HG02970 (cell line): ENCODE data around the gene C2orf92.

Experiments
- ATAC-seq: cut with Tn5 transposase; IDR thresholded peaks from one replicate; pipeline ENCODE4 v1.9.1; 2021; ENCODE audit warnings: mild to moderate bottlenecking, moderate library complexity, moderate number of reproducible peaks; ENCODE audit not compliant: unreplicated experiment, low FRiP score

Gene C2orf92

GRCh38 chr2:97740590-97741182, 71.2 kb downstream of the C2orf92 start:
- ATAC-seq, result no peak

- no peak for ATAC-seq
Measured at GRCh38 chr2:97741251-97741650, 71.7 kb downstream of the C2orf92 start.

GRCh38 chr2:97741686-97742085, 72.2 kb downstream of the C2orf92 start:
- no peak for ATAC-seq

- ATAC-seq, result no peak
Measured at GRCh38 chr2:97742381-97742847, 72.9 kb downstream of the C2orf92 start.

- no peak for ATAC-seq
Measured at GRCh38 chr2:97743913-97744312, 74.4 kb downstream of the C2orf92 start.

GRCh38 chr2:97745474-97746174, 76.1 kb downstream of the C2orf92 start:
- ATAC-seq, result no peak

- ATAC-seq, result no peak
Measured at GRCh38 chr2:97747285-97747684, 77.8 kb downstream of the C2orf92 start.

GRCh38 chr2:97747716-97748115, 78.2 kb downstream of the C2orf92 start:
- ATAC-seq, result no peak

- ATAC-seq, result no peak
Measured at GRCh38 chr2:97749581-97749980, 80.1 kb downstream of the C2orf92 start.

- no peak for ATAC-seq
Measured at GRCh38 chr2:97750017-97750416, 80.5 kb downstream of the C2orf92 start.

GRCh38 chr2:97751752-97752151, 82.2 kb downstream of the C2orf92 start:
- ATAC-seq, result no peak
